ENCODE data around the gene RCC2. TPM values are rescaled to one million over a fixed set of nuclear protein-coding genes. Genes with fewer than 3 reads are reported as not detected.
"Not testable (repeated sequence)": the region's sequence is repeated elsewhere in the genome, so short reads cannot be mapped to it uniquely, and the experiment has no call there.

Gene RCC2
- total and polyA plus RNA-seq, 7 donors, result 12.8 to 62.9 (median 21.0) TPM

GRCh38 chr1:17416389-17416788 lies 23.1 kb downstream of the RCC2 start:
- no peak for TF ChIP-seq POLR2AphosphoS5 (IDR thresholded peaks at IDR 0.05)
- intact Hi-C loops (cut with DNase I), result loop anchor here (5.0 kb wide), 1 partner anchor 36 kb away; no protein-coding TSS in a partner anchor
- peaks cover 32 to 97% (median 63%) of the 10 kb centered on the region in 4 donors for H3K36me3 ChIP-seq

GRCh38 chr1:17414022-17414421 lies 25.5 kb downstream of the RCC2 start:
- TF ChIP-seq POLR2A (IDR thresholded peaks at IDR 0.05) (no peak), EP300 (IDR thresholded peaks at IDR 0.05) (no peak), POLR2AphosphoS5 (IDR thresholded peaks at IDR 0.05) (no peak)
- TF ChIP-seq, protein P1, sequence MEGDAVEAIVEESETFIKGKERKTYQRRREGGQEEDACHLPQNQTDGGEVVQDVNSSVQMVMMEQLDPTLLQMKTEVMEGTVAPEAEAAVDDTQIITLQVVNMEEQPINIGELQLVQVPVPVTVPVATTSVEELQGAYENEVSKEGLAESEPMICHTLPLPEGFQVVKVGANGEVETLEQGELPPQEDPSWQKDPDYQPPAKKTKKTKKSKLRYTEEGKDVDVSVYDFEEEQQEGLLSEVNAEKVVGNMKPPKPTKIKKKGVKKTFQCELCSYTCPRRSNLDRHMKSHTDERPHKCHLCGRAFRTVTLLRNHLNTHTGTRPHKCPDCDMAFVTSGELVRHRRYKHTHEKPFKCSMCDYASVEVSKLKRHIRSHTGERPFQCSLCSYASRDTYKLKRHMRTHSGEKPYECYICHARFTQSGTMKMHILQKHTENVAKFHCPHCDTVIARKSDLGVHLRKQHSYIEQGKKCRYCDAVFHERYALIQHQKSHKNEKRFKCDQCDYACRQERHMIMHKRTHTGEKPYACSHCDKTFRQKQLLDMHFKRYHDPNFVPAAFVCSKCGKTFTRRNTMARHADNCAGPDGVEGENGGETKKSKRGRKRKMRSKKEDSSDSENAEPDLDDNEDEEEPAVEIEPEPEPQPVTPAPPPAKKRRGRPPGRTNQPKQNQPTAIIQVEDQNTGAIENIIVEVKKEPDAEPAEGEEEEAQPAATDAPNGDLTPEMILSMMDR (IDR thresholded peaks at IDR 0.05), result no peak
- intact Hi-C loops (cut with DNase I), result no loop called here
- no peak overlapping the region for H3K27ac ChIP-seq
- 96 to 98% methylated on average over 2 of the region's 2 CpGs for WGBS, 2 donors
- peaks cover 36 to 100% (median 76%) of the 10 kb centered on the region in 4 donors for H3K36me3 ChIP-seq
- H3K4me3 ChIP-seq, result no peak overlapping the region
- no peaks in the 10 kb centered on the region for H3K27me3 ChIP-seq
- DNase-seq, result no peak
- H3K9me3 ChIP-seq, result no peaks in the 10 kb centered on the region
- no peaks in the 10 kb centered on the region for H3K4me1 ChIP-seq

More at GRCh38 chr1:17416389-17416788, 23.1 kb downstream of the RCC2 start:
- H3K4me1 ChIP-seq, result peaks cover 0 to 10% (median 5%) of the 10 kb centered on the region in 4 donors
- H3K27me3 ChIP-seq, result no peaks in the 10 kb centered on the region
- no peak overlapping the region for H3K27ac ChIP-seq
- H3K9me3 ChIP-seq, result no peaks in the 10 kb centered on the region
- no peak for DNase-seq
- WGBS, 2 donors, result 94% methylated on average over 20 of the region's 20 CpGs
- no peak overlapping the region for H3K4me3 ChIP-seq

GRCh38 chr1:17412093-17412870 lies 27.2 kb downstream of the RCC2 start:
- intact Hi-C loops (cut with DNase I), result no loop called here

GRCh38 chr1:17409391-17409811 lies 30.1 kb downstream of the RCC2 start:
- Histone ChIP-seq H3K4me3 (no peak overlapping the region), H3K4me1 (no peaks in the 10 kb centered on the region), H3K27me3 (no peaks in the 10 kb centered on the region), H3K9me3 (no peaks in the 10 kb centered on the region), H3K36me3 (peaks cover 29 to 75% (median 53%) of the 10 kb centered on the region in 4 donors), H3K27ac (no peak overlapping the region)
- no peak for DNase-seq
- TF ChIP-seq POLR2A (IDR thresholded peaks at IDR 0.05), result no peak
- TF ChIP-seq, protein P1 (IDR thresholded peaks at IDR 0.05), result no peak
- TF ChIP-seq EP300 (IDR thresholded peaks at IDR 0.05), result no peak
- TF ChIP-seq POLR2AphosphoS5 (IDR thresholded peaks at IDR 0.05), result no peak
- intact Hi-C loops (cut with DNase I), result loop anchor here (10.0 kb wide), 1 partner anchor 285 kb away; no protein-coding TSS in a partner anchor
- 94 to 97% methylated on average over 10 of the region's 10 CpGs for WGBS, 2 donors

More at GRCh38 chr1:17412093-17412870, 27.2 kb downstream of the RCC2 start:
- no peak overlapping the region for H3K4me3 ChIP-seq
- no peaks in the 10 kb centered on the region for H3K27me3 ChIP-seq
- no peaks in the 10 kb centered on the region for H3K9me3 ChIP-seq
- 86 to 89% methylated on average over 16 of the region's 16 CpGs for WGBS, 2 donors
- H3K27ac ChIP-seq, result no peak overlapping the region
- no peak for DNase-seq
- H3K36me3 ChIP-seq, result peaks cover 37 to 100% (median 78%) of the 10 kb centered on the region in 4 donors
- TF ChIP-seq POLR2AphosphoS5 (IDR thresholded peaks at IDR 0.05), result no peak
- no peak for TF ChIP-seq POLR2A (IDR thresholded peaks at IDR 0.05)
- TF ChIP-seq, protein P1 (IDR thresholded peaks at IDR 0.05), result no peak
- no peak for TF ChIP-seq EP300 (IDR thresholded peaks at IDR 0.05)
- no peaks in the 10 kb centered on the region for H3K4me1 ChIP-seq

GRCh38 chr1:17407786-17408514 lies 31.5 kb downstream of the RCC2 start:
- intact Hi-C loops (cut with DNase I), result loop anchor here (10.0 kb wide), 1 partner anchor 283 kb away; no protein-coding TSS in a partner anchor
- not testable (repeated sequence) for H3K4me1 ChIP-seq, H3K9me3 ChIP-seq, H3K27ac ChIP-seq, H3K27me3 ChIP-seq, DNase-seq, H3K4me3 ChIP-seq
- peaks cover 24 to 61% (median 40%) of the 10 kb centered on the region in 4 donors for H3K36me3 ChIP-seq
- 95 to 96% methylated on average over 30 of the region's 30 CpGs for WGBS, 2 donors

GRCh38 chr1:17406760-17407475 lies 32.6 kb downstream of the RCC2 start:
- not testable (repeated sequence) for H3K27ac ChIP-seq, H3K4me1 ChIP-seq, H3K4me3 ChIP-seq, DNase-seq, H3K27me3 ChIP-seq, H3K9me3 ChIP-seq
- peaks cover 15 to 50% (median 30%) of the 10 kb centered on the region in 4 donors for H3K36me3 ChIP-seq
- WGBS, 2 donors, result 76 to 84% methylated on average over 16 of the region's 16 CpGs
- intact Hi-C loops (cut with DNase I), result loop anchor here (10.0 kb wide), 1 partner anchor 282 kb away; no protein-coding TSS in a partner anchor
